EH (cell line): ENCODE results near the gene ZNF483.
"Not testable (repeated sequence)": the region's sequence is repeated elsewhere in the genome, so short reads cannot be mapped to it uniquely, and the experiment has no call there.

Experiments used
- DNase-seq: peaks from one replicate; pipeline ENCODE4 v3.0.0-alpha.2; 2015; ENCODE audit warnings: low read depth

ZNF483 gene

GRCh38 chr9:111610149-111610548, 85.2 kb downstream of the ZNF483 start:
- DNase-seq: no peak

GRCh38 chr9:111610845-111611244, 85.9 kb downstream of the ZNF483 start:
- DNase-seq: no peak

DNA sequence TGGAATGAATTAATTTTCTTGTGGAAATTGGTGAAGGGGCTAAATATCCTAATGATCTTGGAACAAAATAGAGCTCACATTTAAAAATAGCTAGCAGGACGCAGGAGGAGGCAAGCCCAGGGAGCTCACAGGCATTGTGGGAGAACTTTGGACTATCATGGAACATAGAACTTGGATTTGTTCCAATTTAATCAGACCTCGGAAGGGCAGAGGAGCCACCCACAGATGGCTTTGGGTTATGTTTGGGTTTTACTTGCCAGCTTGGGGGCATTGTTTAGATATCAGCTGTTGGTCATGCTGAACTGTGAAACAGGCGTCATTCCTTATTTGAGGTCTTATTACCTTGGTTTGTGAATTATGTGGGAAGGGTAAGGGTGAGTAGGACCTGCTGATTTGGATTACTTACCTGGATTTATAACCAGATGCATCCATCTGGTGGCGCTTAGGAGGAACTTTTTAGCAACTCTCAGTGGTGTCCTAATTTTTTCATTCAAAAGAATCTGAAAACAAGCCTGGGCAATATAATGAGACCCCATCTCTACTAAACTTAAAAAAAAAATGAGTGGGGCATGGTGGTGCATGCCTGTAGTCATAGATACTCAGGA, 88.6 kb downstream of the ZNF483 start:
- DNase-seq: no peak

DNA sequence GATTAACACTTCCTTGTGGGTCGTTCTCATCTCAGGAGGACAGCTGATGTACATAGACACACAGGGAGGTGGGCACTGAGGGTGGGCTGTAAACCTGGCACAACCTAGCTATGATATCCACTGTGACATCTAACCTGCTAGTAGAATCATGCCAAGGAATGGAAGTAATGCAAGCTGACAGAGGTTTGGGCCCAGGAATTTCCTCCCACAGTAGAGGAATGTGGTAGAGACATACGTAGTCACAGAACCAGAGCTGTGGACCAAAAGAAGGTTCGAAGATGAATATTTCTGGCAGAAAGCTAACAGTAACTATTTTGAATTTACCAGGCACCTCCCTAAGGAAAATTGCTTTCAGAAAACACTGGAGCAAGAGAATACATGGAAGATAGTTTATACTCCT, 90.9 kb downstream of the ZNF483 start:
- DNase-seq: peak; percentile 39

DNA sequence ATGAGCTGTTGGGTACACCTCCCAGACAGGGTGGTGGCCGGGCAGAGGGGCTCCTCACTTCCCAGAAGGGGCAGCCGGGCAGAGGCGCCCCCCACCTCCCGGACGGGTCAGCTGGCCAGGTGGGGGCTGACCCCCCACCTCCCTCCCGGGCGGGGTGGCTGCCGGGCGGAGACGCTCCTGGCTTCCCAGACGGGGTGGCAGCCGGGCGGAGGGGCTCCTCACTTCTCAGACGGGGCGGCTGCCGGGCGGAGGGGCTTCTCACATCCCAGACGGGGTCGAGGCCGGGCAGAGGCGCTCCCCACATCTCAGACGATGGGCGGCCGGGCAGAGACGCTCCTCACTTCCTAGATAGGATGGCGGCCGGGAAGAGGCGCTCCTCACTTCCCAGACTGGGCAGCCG, 92.4 kb downstream of the ZNF483 start:
- not testable (repeated sequence) for DNase-seq

DNA sequence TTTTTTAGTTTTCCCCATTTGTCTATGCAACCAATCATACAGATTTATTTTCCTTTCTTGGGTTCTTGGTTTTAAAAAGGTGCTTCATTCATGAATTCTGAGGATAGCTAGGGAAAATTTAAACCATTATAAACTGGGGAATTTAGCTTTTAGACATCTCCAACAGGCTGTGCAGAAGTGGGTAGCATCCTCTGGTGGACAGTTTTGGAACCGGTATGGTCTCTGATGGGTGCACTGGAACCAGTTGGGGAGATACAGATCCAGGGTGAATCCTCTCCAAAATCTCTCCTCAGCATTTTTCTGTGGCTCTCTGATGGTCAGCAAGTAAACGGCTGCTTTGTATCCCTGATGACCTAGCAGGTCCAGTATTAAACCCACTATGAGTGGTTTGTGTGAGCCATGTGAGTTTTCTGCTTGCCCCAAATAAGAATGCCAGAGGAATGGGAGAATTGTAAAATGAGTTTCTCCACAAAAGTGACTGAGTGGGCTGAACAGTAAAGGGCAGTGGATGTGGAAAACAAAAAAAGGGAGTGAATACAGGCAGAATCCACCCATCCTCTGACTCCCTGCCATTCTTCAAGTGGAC, 97.0 kb downstream of the ZNF483 start:
- peak; percentile 54 for DNase-seq

DNA sequence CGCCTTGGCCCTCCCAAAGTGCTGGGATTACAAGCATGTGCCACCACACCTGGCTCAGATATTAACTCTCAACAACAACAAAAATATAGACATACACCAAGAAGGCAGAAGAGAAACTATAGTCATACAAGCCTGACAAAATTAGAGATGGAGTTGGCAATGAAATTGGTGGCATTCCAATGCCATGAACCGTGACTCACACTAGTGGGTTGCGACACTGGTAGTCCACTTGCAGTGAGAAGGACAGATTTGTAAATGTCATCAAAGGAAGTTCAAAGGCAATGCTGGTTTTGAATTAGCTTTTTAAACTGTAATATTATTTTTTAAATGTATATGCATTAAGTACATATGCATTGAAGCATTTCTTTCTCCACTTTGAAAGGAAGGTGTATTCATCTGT, 97.6 kb downstream of the ZNF483 start:
- DNase-seq: peak; percentile 89
